Astrocyte (in vitro differentiated cells and primary cell): Measurements from ENCODE around the gene LRPAP1. TPM values are rescaled to one million over a fixed set of nuclear protein-coding genes. Genes with fewer than 3 reads are reported as not detected.

Experiments used
- DNase-seq: peaks from one replicate; pipeline ENCODE4 v3.0.0-alpha.2; 2010; ENCODE audit warnings: low read depth
- FAIRE-seq: peaks from 2 replicates; lab custom pipeline; 2011; peaks lifted over from hg19 to GRCh38; lab: Jason Lieb, UNC
- H2AFZ ChIP-seq: 2 replicates; pipeline ENCODE4 v1.6.0; 2012; ENCODE audit warnings: low read depth, low read length, inconsistent platforms
- H3K27ac ChIP-seq: 2 replicates; pipeline ENCODE4 v1.5.1; 2011; ENCODE audit warnings: low read depth, low read length, inconsistent platforms
- H3K27me3 ChIP-seq: 2 replicates; pipeline ENCODE4 v1.6.0; 2011; ENCODE audit warnings: low read length, inconsistent platforms; ENCODE audit not compliant: insufficient read depth
- H3K36me3 ChIP-seq: 2 replicates; pipeline ENCODE4 v1.5.1; 2011; ENCODE audit warnings: low read length, inconsistent platforms; ENCODE audit not compliant: insufficient read depth
- H3K4me1 ChIP-seq: 2 replicates; pipeline ENCODE4 v1.5.1; 2011; ENCODE audit warnings: low read length, inconsistent platforms; ENCODE audit not compliant: insufficient read depth
- H3K4me2 ChIP-seq: 2 replicates; pipeline ENCODE4 v1.6.0; 2012; ENCODE audit warnings: low read length, inconsistent platforms
- H3K4me3 ChIP-seq: 2 replicates; pipeline ENCODE4 v1.5.1; 2011; ENCODE audit warnings: low read depth, mild to moderate bottlenecking, low read length, inconsistent platforms; ENCODE audit not compliant: insufficient read depth
- H3K79me2 ChIP-seq: 2 replicates; pipeline ENCODE4 v1.6.0; 2012; ENCODE audit warnings: mild to moderate bottlenecking, low read length, inconsistent platforms; ENCODE audit not compliant: insufficient read depth
- H3K9ac ChIP-seq: 2 replicates; pipeline ENCODE4 v1.6.0; 2012; ENCODE audit warnings: mild to moderate bottlenecking, low read length, inconsistent platforms
- H3K9me3 ChIP-seq: 2 replicates; pipeline ENCODE4 v1.5.1; 2012; ENCODE audit warnings: low read depth, mild to moderate bottlenecking, low read length, inconsistent platforms; ENCODE audit not compliant: insufficient read depth
- H4K20me1 ChIP-seq: 2 replicates; pipeline ENCODE4 v1.6.0; 2012; ENCODE audit warnings: low read length, inconsistent platforms; ENCODE audit not compliant: insufficient read depth
- H3K27ac Mint-ChIP-seq: one replicate; pipeline ENCODE4 v1.8.0; 2021; ENCODE audit warnings: mild to moderate bottlenecking, mixed read lengths; ENCODE audit not compliant: unreplicated experiment
- H3K27me3 Mint-ChIP-seq: one replicate; pipeline ENCODE4 v1.8.0; 2021; ENCODE audit warnings: low read depth, mixed read lengths; ENCODE audit not compliant: unreplicated experiment
- H3K36me3 Mint-ChIP-seq: one replicate; pipeline ENCODE4 v1.8.0; 2021; ENCODE audit warnings: low read depth, mixed read lengths; ENCODE audit not compliant: unreplicated experiment
- H3K4me1 Mint-ChIP-seq: one replicate; pipeline ENCODE4 v1.8.0; 2021; ENCODE audit warnings: low read depth, mixed read lengths; ENCODE audit not compliant: unreplicated experiment
- H3K4me3 Mint-ChIP-seq: one replicate; pipeline ENCODE4 v1.8.0; 2021; ENCODE audit warnings: mild to moderate bottlenecking, moderate library complexity, mixed read lengths; ENCODE audit not compliant: unreplicated experiment
- H3K9me3 Mint-ChIP-seq: one replicate; pipeline ENCODE4 v1.8.0; 2021; ENCODE audit warnings: mild to moderate bottlenecking, mixed read lengths; ENCODE audit not compliant: unreplicated experiment
- CTCF ChIP-seq: IDR thresholded peaks from 2 replicates; pipeline ENCODE4 v1.5.1; 2011; ENCODE audit warnings: low read depth, mild to moderate bottlenecking, inconsistent platforms, low read length, moderate library complexity; ENCODE audit not compliant: insufficient read depth
- EZH2 ChIP-seq: IDR thresholded peaks from 2 replicates; pipeline ENCODE4 v1.6.1; 2012; ENCODE audit warnings: mild to moderate bottlenecking, low read length, inconsistent platforms; ENCODE audit not compliant: insufficient read depth
- total RNA-seq: library from RNA; stranded (reverse); gene quantifications from 2 replicates; pipeline ENCODE4 v1.2.1, GENCODE V29; 2021

The LRPAP1 gene
- total RNA-seq, 1 donor from 2014 or later, result 191 TPM

GRCh38 chr4:3502941-3503936 is 29.0 kb downstream of the LRPAP1 start:
- Histone ChIP-seq H3K79me2 (peaks cover 25% of the 10 kb centered on the region), H3K27me3 (no peaks in the 10 kb centered on the region), H3K4me2 (no peak overlapping the region), H3K9ac (no peak overlapping the region), H2AFZ (no peak overlapping the region), H3K4me1 (no peaks in the 10 kb centered on the region), H3K9me3 (no peaks in the 10 kb centered on the region), H4K20me1 (peaks cover 61% of the 10 kb centered on the region), H3K27ac (no peak overlapping the region), H3K4me3 (no peak overlapping the region), H3K36me3 (peaks cover 1% of the 10 kb centered on the region)
- Mint-ChIP-seq H3K27me3 (no peaks in the 10 kb centered on the region), H3K27ac (no peak overlapping the region), H3K36me3 (peaks cover 8% of the 10 kb centered on the region), H3K9me3 (no peaks in the 10 kb centered on the region), H3K4me3 (no peak overlapping the region), H3K4me1 (no peaks in the 10 kb centered on the region)
- DNase-seq, result no peak
- FAIRE-seq, result no peak
- TF ChIP-seq EZH2 (no peak), CTCF (no peak)

GRCh38 chr4:3501825-3502425 is 30.3 kb downstream of the LRPAP1 start:
- H3K79me2 ChIP-seq, result peaks cover 23% of the 10 kb centered on the region
- no peaks in the 10 kb centered on the region for H3K27me3 ChIP-seq
- H3K9me3 Mint-ChIP-seq, result no peaks in the 10 kb centered on the region
- H3K4me3 ChIP-seq, result no peak overlapping the region
- H3K36me3 Mint-ChIP-seq, result peaks cover 8% of the 10 kb centered on the region
- H3K36me3 ChIP-seq, result no peaks in the 10 kb centered on the region
- H3K4me1 ChIP-seq, result no peaks in the 10 kb centered on the region
- no peak overlapping the region for H3K27ac ChIP-seq
- H3K27me3 Mint-ChIP-seq, result no peaks in the 10 kb centered on the region
- DNase-seq (no peak), FAIRE-seq (no peak)
- no peak overlapping the region for H2AFZ ChIP-seq
- H3K4me3 Mint-ChIP-seq, result no peak overlapping the region
- H3K4me2 ChIP-seq, result no peak overlapping the region
- H3K9me3 ChIP-seq, result no peaks in the 10 kb centered on the region
- H3K9ac ChIP-seq, result no peak overlapping the region
- H3K4me1 Mint-ChIP-seq, result no peaks in the 10 kb centered on the region
- H3K27ac Mint-ChIP-seq, result no peak overlapping the region
- H4K20me1 ChIP-seq, result peaks cover 56% of the 10 kb centered on the region
- TF ChIP-seq EZH2, result no peak
- no peak for TF ChIP-seq CTCF
